H1 (cell line): ENCODE measurements around the gene SMYD3. TPM values are rescaled to one million over a fixed set of nuclear protein-coding genes. Genes with fewer than 3 reads are reported as not detected.

Experiments used
- CTCF ChIA-PET: fragments of 300-600 bp; sonication (Branson Sonifier 250); formaldehyde crosslinking; loops from one replicate; lab custom pipeline; 2021; ENCODE audit not compliant: partially characterized antibody; lab: Charles Lee
- POLR2A ChIA-PET: fragments of 300-600 bp; sonication (Branson Sonifier 250); formaldehyde crosslinking; loops from one replicate; lab custom pipeline; 2021; ENCODE audit warnings: inconsistent platforms; ENCODE audit not compliant: partially characterized antibody; lab: Charles Lee
- DNase-seq, 2 experiments: peaks; one replicate each; pipeline versions ENCODE4 v3.0.0 to v3.0.0-alpha.2; 2010 to 2022; ENCODE audit warnings: low spot score in 2 of 2, low read depth in 1 of 2, mixed read lengths in 1 of 2
- FAIRE-seq: peaks from 2 replicates; lab custom pipeline; 2011; peaks lifted over from hg19 to GRCh38; lab: Jason Lieb, UNC
- H2AFZ ChIP-seq: 2 replicates; pipeline ENCODE4 v1.8.1; 2012; ENCODE audit warnings: low read length, inconsistent platforms
- H2AK5ac ChIP-seq: 2 replicates; pipeline ENCODE4 v1.6.1; 2013; ENCODE audit warnings: low read depth, low read length
- H2BK120ac ChIP-seq: replicated peaks from 2 replicates; pipeline ENCODE3; 2013; ENCODE audit warnings: low read depth, low read length, inconsistent platforms
- H2BK12ac ChIP-seq: 2 replicates; pipeline ENCODE4 v1.6.1; 2013; ENCODE audit warnings: low read depth, low read length
- H2BK15ac ChIP-seq: 2 replicates; pipeline ENCODE4 v1.6.1; 2013; ENCODE audit warnings: low read length
- H2BK20ac ChIP-seq: 2 replicates; pipeline ENCODE4 v1.6.1; 2013; ENCODE audit warnings: low read length
- H2BK5ac ChIP-seq: 2 replicates; pipeline ENCODE4 v1.6.1; 2013; ENCODE audit warnings: low read depth, low read length
- H3K14ac ChIP-seq: 2 replicates; pipeline ENCODE4 v1.6.1; 2013; ENCODE audit warnings: inconsistent platforms; ENCODE audit not compliant: insufficient read length
- H3K18ac ChIP-seq: 2 replicates; pipeline ENCODE4 v1.6.1; 2013; ENCODE audit warnings: low read length; ENCODE audit errors: extremely low read depth
- H3K23ac ChIP-seq: 2 replicates; pipeline ENCODE4 v1.6.1; 2013; ENCODE audit warnings: inconsistent platforms; ENCODE audit not compliant: insufficient read length
- H3K23me2 ChIP-seq: 2 replicates; pipeline ENCODE4 v1.6.1; 2013; ENCODE audit warnings: low read depth, low read length
- H3K27ac ChIP-seq: 2 replicates; pipeline ENCODE4 v1.6.1; 2011; ENCODE audit warnings: low read depth, low read length, inconsistent platforms
- H3K27me3 ChIP-seq, 4 experiments: replicated peaks in 1 of 4; 1 replicate in 1 of 4; 2 replicates in 3 of 4; pipeline versions ENCODE4 v1.6.1 to v1.8.1; 2011 to 2013; ENCODE audit warnings: low read length in 3 of 4, mild to moderate bottlenecking in 3 of 4, inconsistent platforms in 2 of 4, mixed read lengths in 2 of 4, moderate library complexity in 1 of 4; ENCODE audit not compliant: control insufficient read depth in 3 of 4, insufficient read depth in 3 of 4; ENCODE audit errors: extremely low read depth in 1 of 4
- H3K36me3 ChIP-seq, 4 experiments: 2 replicates each; pipeline versions ENCODE4 v1.6.1 to v1.8.1; 2011 to 2013; ENCODE audit warnings: mild to moderate bottlenecking in 4 of 4, low read length in 3 of 4, moderate library complexity in 2 of 4, control low read depth in 1 of 4, inconsistent platforms in 1 of 4; ENCODE audit not compliant: insufficient read depth in 4 of 4, control insufficient read depth in 2 of 4
- H3K4ac ChIP-seq: replicated peaks from 2 replicates; pipeline ENCODE3; 2013; ENCODE audit warnings: low read length, low read depth, mixed read lengths, inconsistent platforms; ENCODE audit not compliant: insufficient read length
- H3K4me1 ChIP-seq, 4 experiments: replicated peaks in 1 of 4; 1 replicate in 1 of 4; 2 replicates in 3 of 4; pipeline versions ENCODE4 v1.6.1 to v1.8.1; 2011 to 2013; ENCODE audit warnings: low read length in 3 of 4, inconsistent platforms in 2 of 4, mixed read lengths in 1 of 4; ENCODE audit not compliant: insufficient read depth in 4 of 4, control insufficient read depth in 3 of 4
- H3K4me2 ChIP-seq, 2 experiments: 2 replicates each; pipeline versions ENCODE4 v1.6.1 to v1.8.1; 2011 to 2013; ENCODE audit warnings: low read depth in 2 of 2, low read length in 2 of 2, control low read depth in 1 of 2, inconsistent platforms in 1 of 2, mild to moderate bottlenecking in 1 of 2; ENCODE audit not compliant: insufficient read depth in 1 of 2
- H3K4me3 ChIP-seq, 4 experiments: fragments of 200-600, 300-600 bp in 1 of 4; sonication (generic), shearing (Covaris generic), sonication (Bioruptor Twin) in 1 of 4; 2 replicates each; pipeline versions ENCODE4 v1.5.1 to v1.8.1; 2011 to 2016; ENCODE audit warnings: low read length in 4 of 4, low read depth in 3 of 4, control low read depth in 2 of 4, inconsistent platforms in 2 of 4, mild to moderate bottlenecking in 2 of 4, mixed read lengths in 1 of 4, moderate library complexity in 1 of 4; ENCODE audit not compliant: insufficient read depth in 2 of 4; ENCODE audit errors: extremely low read depth in 1 of 4
- H3K56ac ChIP-seq: replicated peaks from 2 replicates; pipeline ENCODE3; 2013; ENCODE audit warnings: low read depth, mild to moderate bottlenecking, mixed read lengths, low read length, inconsistent platforms; ENCODE audit not compliant: insufficient read length
- H3K79me1 ChIP-seq: 2 replicates; pipeline ENCODE4 v1.6.1; 2013; ENCODE audit warnings: low read depth, low read length, control low read depth
- H3K79me2 ChIP-seq, 2 experiments: 2 replicates each; pipeline versions ENCODE4 v1.6.1 to v1.8.1; 2012 to 2013; ENCODE audit warnings: low read length in 2 of 2, mild to moderate bottlenecking in 2 of 2, inconsistent platforms in 1 of 2; ENCODE audit not compliant: insufficient read depth in 2 of 2, control insufficient read depth in 1 of 2
- H3K9ac ChIP-seq, 4 experiments: replicated peaks in 1 of 4; 1 replicate in 1 of 4; 2 replicates in 3 of 4; pipeline versions ENCODE4 v1.6.1 to v1.8.1; 2011 to 2013; ENCODE audit warnings: low read depth in 3 of 4, low read length in 3 of 4, control low read depth in 2 of 4, mild to moderate bottlenecking in 2 of 4, moderate library complexity in 2 of 4, inconsistent platforms in 1 of 4; ENCODE audit errors: extremely low read depth in 1 of 4
- H3K9me3 ChIP-seq, 2 experiments: 2 replicates each; pipeline versions ENCODE4 v1.6.1 to v1.8.1; 2012 to 2013; ENCODE audit warnings: mild to moderate bottlenecking in 2 of 2, moderate library complexity in 2 of 2, control low read depth in 1 of 2, inconsistent platforms in 1 of 2, low read depth in 1 of 2, low read length in 1 of 2, mixed read lengths in 1 of 2; ENCODE audit not compliant: insufficient read depth in 2 of 2
- H4K20me1 ChIP-seq, 2 experiments: replicated peaks in 1 of 2; 2 replicates each; pipeline versions ENCODE3 to v1.8.1; 2011 to 2013; ENCODE audit warnings: inconsistent platforms in 2 of 2, low read length in 2 of 2, mild to moderate bottlenecking in 1 of 2; ENCODE audit not compliant: insufficient read depth in 2 of 2, control insufficient read depth in 1 of 2
- H4K5ac ChIP-seq: 2 replicates; pipeline ENCODE4 v1.6.1; 2013; ENCODE audit warnings: low read length, low read depth, mixed read lengths, inconsistent platforms; ENCODE audit not compliant: insufficient read length
- H4K8ac ChIP-seq: 2 replicates; pipeline ENCODE4 v1.8.0; 2013; ENCODE audit warnings: mild to moderate bottlenecking, moderate library complexity, low read length, inconsistent platforms; ENCODE audit not compliant: insufficient read depth; ENCODE audit errors: extremely low read depth
- H4K91ac ChIP-seq: replicated peaks from 2 replicates; pipeline ENCODE3; 2013; ENCODE audit warnings: low read length, mixed read lengths, inconsistent platforms; ENCODE audit not compliant: insufficient read length
- BRCA1 ChIP-seq: IDR thresholded peaks from 2 replicates; pipeline ENCODE4 v1.6.1; 2012; ENCODE audit warnings: low read depth, low read length, improper control_type of control experiment
- CHD2 ChIP-seq: IDR thresholded peaks from 2 replicates; pipeline ENCODE4 v1.6.1; 2012; ENCODE audit warnings: low read length, improper control_type of control experiment
- KDM5A ChIP-seq: fragments of 200-600 bp; IDR thresholded peaks from 2 replicates; pipeline ENCODE4 v1.7.1; 2012; ENCODE audit warnings: mild to moderate bottlenecking, low read length, inconsistent platforms, mixed read lengths
- NRF1 ChIP-seq: IDR thresholded peaks from 2 replicates; pipeline ENCODE4 v1.6.1; 2011; ENCODE audit warnings: mild to moderate bottlenecking, low read depth, low read length, improper control_type of control experiment
- POLR2A ChIP-seq, 2 experiments: IDR thresholded peaks; 1 replicate in 1 of 2; 2 replicates in 1 of 2; pipeline ENCODE4 v1.6.1; 2011; ENCODE audit warnings: low read depth in 2 of 2, low read length in 2 of 2, mild to moderate bottlenecking in 2 of 2; ENCODE audit errors: control extremely low read depth in 1 of 2
- WGBS, 2 experiments: shearing (Covaris generic) in 1 of 2; methylation state at CpG; one replicate each; pipeline versions ENCODE4 v1.1.6 to v1.1.7; 2013 to 2015; ENCODE audit warnings: low lambda C conversion rate in 2 of 2, mixed read lengths in 2 of 2, inconsistent platforms in 1 of 2, low coverage in 1 of 2, missing lambda C conversion rate in 1 of 2; ENCODE audit not compliant: insufficient replicate concordance in 2 of 2, insufficient coverage in 1 of 2, insufficient read length in 1 of 2; ENCODE audit errors: extremely low coverage in 1 of 2, missing lambda C conversion rate in 1 of 2; 5-methylcytosine and 5-hydroxymethylcytosine counted together
- polyA plus RNA-seq, 7 experiments: library from polyadenylated mRNA; depleted of rRNA in 3 of 7; stranded (reverse) in 5 of 7; unstranded in 2 of 7; fragments of >200 nt in 5 of 7; fragments of 200-250 nt in 2 of 7; gene quantifications; 1 replicate in 5 of 7; 2 replicates in 1 of 7; 4 replicates in 1 of 7; pipeline versions ENCODE4 v1.2.1 to v1.2.3, GENCODE V29; 2011 to 2013; ENCODE audit warnings: missing spikeins in 2 of 7, mixed read lengths in 2 of 7
- total RNA-seq: library from RNA; stranded (reverse); fragmentation: NEBNext Ultra II Directional; extraction: Animal tissue kit (Norgen Biotek cat#: 25700); gene quantifications from 2 replicates; pipeline ENCODE4 v1.2.1, GENCODE V29; 2021

Gene SMYD3
- total and polyA plus RNA-seq, 2 of the 8 experiments (the other 6 are each of a cell fraction or from before 2014, with no cell fraction given): 17.3 to 25.4 TPM

GRCh38 chr1:245969283-245969682 lies 537.8 kb downstream of the SMYD3 start:
- H2AFZ ChIP-seq: no peak overlapping the region
- H3K4me1 ChIP-seq: peaks cover 2 to 12% (median 6%) of the 10 kb centered on the region in 4 experiments; a peak in 5 of 7 replicates
- H4K91ac ChIP-seq: no peak overlapping the region
- no peak overlapping the region for H2BK20ac ChIP-seq
- POLR2A ChIA-PET: interaction anchor here (0.6 kb wide), 1 partner anchor 356 kb away, joined by 3 read pairs; no protein-coding TSS in a partner anchor
- H4K8ac ChIP-seq: no peak overlapping the region
- no peaks in the 10 kb centered on the region for H3K9me3 ChIP-seq
- CTCF ChIA-PET: no interaction called here
- no peaks in the 10 kb centered on the region for H3K79me1 ChIP-seq
- H3K27me3 ChIP-seq: no peaks in the 10 kb centered on the region
- no peak overlapping the region for H3K56ac ChIP-seq
- no peak overlapping the region for H3K23ac ChIP-seq
- no peaks in the 10 kb centered on the region for H3K23me2 ChIP-seq
- no peak overlapping the region for H2BK5ac ChIP-seq
- no peak overlapping the region; the same call in 1 of the 2 replicates for H2BK15ac ChIP-seq
- H3K4ac ChIP-seq: no peak overlapping the region
- H3K9ac ChIP-seq: no peak overlapping the region
- no peak for DNase-seq
- FAIRE-seq: no peak
- no peak overlapping the region for H2BK120ac ChIP-seq
- no peak overlapping the region for H2AK5ac ChIP-seq
- H3K27ac ChIP-seq: no peak overlapping the region
- H3K14ac ChIP-seq: no peak overlapping the region
- H3K18ac ChIP-seq: no peak overlapping the region
- no peak overlapping the region; a peak in 1 of 4 replicates for H3K4me2 ChIP-seq
- H3K79me2 ChIP-seq: no peaks in the 10 kb centered on the region
- H3K4me3 ChIP-seq: no peak overlapping the region
- no peaks in the 10 kb centered on the region for H4K20me1 ChIP-seq
- 71% methylated on average over 3 of the region's 3 CpGs; no CpG with 5 or more reads in 1 of the 2 experiments for WGBS, 2 experiments
- H3K36me3 ChIP-seq: no peaks in the 10 kb centered on the region
- peak overlapping the region; percentile 39; the same call in 1 of the 2 replicates for H2BK12ac ChIP-seq
- TF ChIP-seq POLR2A (IDR thresholded peaks at IDR 0.05; ENCODE audit: control extremely low read depth in 1 of 2, low read depth in 2 of 2, low read length in 2 of 2) (no peak), KDM5A (no peak), CHD2 (no peak), BRCA1 (no peak), NRF1 (no peak)
- no peak overlapping the region for H4K5ac ChIP-seq
